ENCODE measurements around the gene C1QTNF8. TPM values are rescaled to one million over a fixed set of nuclear protein-coding genes. Genes with fewer than 3 reads are reported as not detected.

C1QTNF8 gene, protein sequence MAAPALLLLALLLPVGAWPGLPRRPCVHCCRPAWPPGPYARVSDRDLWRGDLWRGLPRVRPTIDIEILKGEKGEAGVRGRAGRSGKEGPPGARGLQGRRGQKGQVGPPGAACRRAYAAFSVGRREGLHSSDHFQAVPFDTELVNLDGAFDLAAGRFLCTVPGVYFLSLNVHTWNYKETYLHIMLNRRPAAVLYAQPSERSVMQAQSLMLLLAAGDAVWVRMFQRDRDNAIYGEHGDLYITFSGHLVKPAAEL
- not detected in 2 replicates for total RNA-seq (ENCODE audit: low replicate concordance)

DNA sequence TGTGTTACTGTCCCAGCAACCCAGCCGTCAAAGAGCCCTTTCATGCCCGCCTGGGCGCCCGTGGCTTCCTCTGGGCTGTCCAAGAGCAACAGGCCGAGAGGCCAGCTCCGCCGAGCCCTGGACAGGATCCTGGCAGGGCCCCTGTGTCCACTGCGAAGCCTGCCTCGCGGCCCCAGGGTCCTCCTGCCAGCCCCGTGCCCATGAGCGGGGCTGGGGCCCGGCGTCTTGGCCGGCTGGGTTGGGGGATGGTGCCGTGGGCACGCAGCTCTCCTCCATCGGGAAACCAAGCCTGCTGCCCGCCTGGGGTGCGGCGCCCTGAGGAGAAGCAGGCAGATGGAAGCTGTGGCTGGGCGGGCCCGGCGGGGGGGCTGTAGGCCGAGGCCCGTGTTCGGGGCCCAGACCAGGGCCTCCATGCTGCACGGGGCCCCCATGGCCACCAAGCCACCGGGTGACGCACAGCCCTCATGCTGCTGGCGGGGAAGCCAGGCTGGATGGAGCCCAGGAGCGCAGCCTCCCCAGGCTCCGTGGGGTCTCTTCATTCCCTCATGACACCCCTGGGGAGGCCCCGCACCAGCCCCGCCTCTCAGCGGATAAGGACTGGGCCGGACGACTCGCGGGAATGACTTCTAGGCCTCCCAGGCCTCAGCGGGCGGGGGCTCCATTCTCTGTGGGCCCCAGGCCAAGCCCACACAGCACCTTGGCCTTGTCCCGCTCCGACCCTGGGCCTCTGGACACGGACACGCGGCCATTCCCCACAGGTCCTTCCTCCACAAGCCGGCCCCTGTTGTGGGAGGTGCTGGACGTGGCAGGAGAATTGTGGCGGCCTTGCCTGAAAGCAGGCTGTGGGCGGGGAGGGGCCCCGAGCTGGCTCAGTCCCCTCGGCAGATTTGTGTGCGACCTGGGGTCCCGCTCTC is at the start of gene C1QTNF8:
TSS of gene C1QTNF8 (minus strand) at position 76 of the 914 bp plus-strand sequence. CDS start 1,322 bp downstream, outside the sequence.
- no peak within 1 kb of the TSS for H3K4me3 ChIP-seq
- Mint-ChIP-seq H3K9me3 (peaks cover 4% of the 10 kb centered on the region), H3K27me3 (ENCODE audit: insufficient read depth, low read depth) (peaks cover 7% of the 10 kb centered on the region), H3K4me3 (no peak within 1 kb of the TSS), H3K36me3 (no peaks in the 10 kb centered on the region), H3K4me1 (peaks cover 15% of the 10 kb centered on the region), H3K27ac (no peak within 1 kb of the TSS)
- DNase-seq (ENCODE audit: low spot score) = no peak
- H3K27me3 ChIP-seq = no peaks in the 10 kb centered on the region
- H3K79me2 ChIP-seq (ENCODE audit: low read depth) = no peaks in the 10 kb centered on the region
- H3K27ac ChIP-seq = no peak within 1 kb of the TSS
- no peaks in the 10 kb centered on the region for H4K20me1 ChIP-seq (ENCODE audit: low read depth)
- H3F3A ChIP-seq (ENCODE audit: low read depth) = peaks cover 15% of the 10 kb centered on the region
- H3K4me2 ChIP-seq = no peak within 1 kb of the TSS
- no peak within 1 kb of the TSS for H3K9ac ChIP-seq
- H3K36me3 ChIP-seq = no peaks in the 10 kb centered on the region
- H3K9me3 ChIP-seq (ENCODE audit: low read depth) = no peaks in the 10 kb centered on the region
- H2AFZ ChIP-seq (replicated peaks) = no peak within 1 kb of the TSS
- peaks cover 18% of the 10 kb centered on the region for H3K4me1 ChIP-seq
- no peak for TF ChIP-seq EZH2 (IDR thresholded peaks at IDR 0.05)
- TF ChIP-seq EZH2phosphoT487 (IDR thresholded peaks at IDR 0.05) = no peak
- no peak for TF ChIP-seq CTCF (IDR thresholded peaks at IDR 0.05)

- Histone ChIP-seq H4K20me1 (ENCODE audit: low read depth) (no peaks in the 10 kb centered on the region), H3K79me2 (ENCODE audit: low read depth) (no peaks in the 10 kb centered on the region), H3K4me2 (peak overlapping the region; percentile 69), H3K27me3 (no peaks in the 10 kb centered on the region), H3K4me1 (peaks cover 24% of the 10 kb centered on the region), H3K4me3 (no peak overlapping the region), H3K27ac (peak overlapping the region; percentile 71), H3K36me3 (no peaks in the 10 kb centered on the region), H2AFZ (replicated peaks) (no peak overlapping the region), H3K9ac (no peak overlapping the region), H3K9me3 (ENCODE audit: low read depth) (no peaks in the 10 kb centered on the region), H3F3A (ENCODE audit: low read depth) (peaks cover 18% of the 10 kb centered on the region)
- Mint-ChIP-seq H3K27ac (no peak overlapping the region), H3K27me3 (ENCODE audit: insufficient read depth, low read depth) (peaks cover 30% of the 10 kb centered on the region), H3K36me3 (no peaks in the 10 kb centered on the region), H3K9me3 (peaks cover 5% of the 10 kb centered on the region), H3K4me3 (no peak overlapping the region), H3K4me1 (peaks cover 37% of the 10 kb centered on the region)
- TF ChIP-seq EZH2 (IDR thresholded peaks at IDR 0.05) (no peak), CTCF (IDR thresholded peaks at IDR 0.05) (peak; percentile 24)
- peak; percentile 81 for DNase-seq (ENCODE audit: low spot score)
Observed at GRCh38 chr16:1145383-1146100, 49.5 kb upstream of the C1QTNF8 start.

GRCh38 chr16:1144476-1145382 is 48.7 kb upstream of the C1QTNF8 start:
- no peaks in the 10 kb centered on the region for H3K36me3 Mint-ChIP-seq
- peak; percentile 63 for DNase-seq (ENCODE audit: low spot score)
- no peaks in the 10 kb centered on the region for H3K27me3 ChIP-seq
- TF ChIP-seq CTCF (IDR thresholded peaks at IDR 0.05) (no peak), EZH2phosphoT487 (IDR thresholded peaks at IDR 0.05) (no peak), EZH2 (IDR thresholded peaks at IDR 0.05) (no peak)
- no peak overlapping the region for H3K4me3 ChIP-seq
- no peaks in the 10 kb centered on the region for H3K79me2 ChIP-seq (ENCODE audit: low read depth)
- peaks cover 5% of the 10 kb centered on the region for H3K9me3 Mint-ChIP-seq
- H2AFZ ChIP-seq (replicated peaks) = no peak overlapping the region
- H3K27ac ChIP-seq = peak overlapping the region; percentile 41
- H3F3A ChIP-seq (ENCODE audit: low read depth) = peaks cover 18% of the 10 kb centered on the region
- peaks cover 24% of the 10 kb centered on the region for H3K4me1 ChIP-seq
- H3K4me2 ChIP-seq = peak overlapping the region; percentile 69
- H3K36me3 ChIP-seq = no peaks in the 10 kb centered on the region
- H3K9me3 ChIP-seq (ENCODE audit: low read depth) = no peaks in the 10 kb centered on the region
- H3K9ac ChIP-seq = no peak overlapping the region
- H3K27ac Mint-ChIP-seq = no peak overlapping the region
- H3K4me1 Mint-ChIP-seq = peaks cover 34% of the 10 kb centered on the region
- H4K20me1 ChIP-seq (ENCODE audit: low read depth) = no peaks in the 10 kb centered on the region
- H3K27me3 Mint-ChIP-seq (ENCODE audit: insufficient read depth, low read depth) = peaks cover 28% of the 10 kb centered on the region
- no peak overlapping the region for H3K4me3 Mint-ChIP-seq

Data from neural progenitor cell (in vitro differentiated cells).